Gastrocnemius medialis (tissue), 4 donors: Measurements from ENCODE around the gene TRPV6. TPM values are rescaled to one million over a fixed set of nuclear protein-coding genes. Genes with fewer than 3 reads are reported as not detected.

ENCODE experiments used
- ATAC-seq, 2 donors: fragments of 150-250 bp; one replicate each; pipeline ENCODE4 v1.9.1; 2016
- DNase-seq, 2 donors: peaks; one replicate each; pipeline ENCODE4 v3.0.0-alpha.2; 2019
- H3K27ac ChIP-seq, 4 donors: fragments of 200-600 bp; sonication (generic); 1 replicate in 1 of 4; 2 replicates in 3 of 4; pipeline ENCODE4 v1.5.1; 2016 to 2018; ENCODE audit warnings: mild to moderate bottlenecking in 2 of 4, moderate library complexity in 1 of 4
- H3K27me3 ChIP-seq, 3 donors: fragments of 200-600 bp; sonication (generic) in 2 of 3; 1 replicate in 1 of 3; 2 replicates in 2 of 3; pipeline versions ENCODE4 v1.5.1 to v1.6.0; 2016 to 2019; ENCODE audit warnings: mild to moderate bottlenecking in 1 of 3, moderate library complexity in 1 of 3
- H3K36me3 ChIP-seq, 2 donors: fragments of 200-600 bp; sonication (generic) in 1 of 2; one replicate each; pipeline ENCODE4 v1.5.1; 2017 to 2018
- H3K4me1 ChIP-seq, 2 donors: fragments of 200-600 bp; sonication (generic) in 1 of 2; one replicate each; pipeline ENCODE4 v1.5.1; 2016 to 2017; ENCODE audit warnings: mild to moderate bottlenecking in 2 of 2
- H3K4me3 ChIP-seq, 4 donors: fragments of 200-600 bp; sonication (generic) in 3 of 4; 1 replicate in 1 of 4; 2 replicates in 3 of 4; pipeline ENCODE4 v1.5.1; 2016 to 2019; ENCODE audit warnings: mild to moderate bottlenecking in 2 of 4
- H3K9me3 ChIP-seq, 3 donors: fragments of 200-600 bp; sonication (generic) in 2 of 3; 1 replicate in 1 of 3; 2 replicates in 2 of 3; pipeline ENCODE4 v1.5.1; 2016 to 2019
- POLR2A ChIP-seq, 2 donors: fragments of 450-650 bp; IDR thresholded peaks; one replicate each; pipeline ENCODE4 v1.6.1; 2017; ENCODE audit warnings: antibody characterized with exemption in 2 of 2, mild to moderate bottlenecking in 2 of 2, moderate library complexity in 2 of 2
- in situ Hi-C, 4 donors: fragments of 200-750 bp; cut with MboI; loops; one replicate each; pipeline versions ENCODE4 v1.15.0 to v1.8.0; 2017; ENCODE audit warnings: low sequenced_read_pairs in 4 of 4
- intact Hi-C: fragments of 100-400 bp; cut with DNase I; formaldehyde crosslinking; loops from one replicate; pipeline ENCODE4 v1.15.1; 2023; ENCODE audit warnings: low total_unique reads
- total RNA-seq, 4 donors: library from RNA; depleted of rRNA; stranded (reverse); fragments of >200 nt; gene quantifications; one replicate each; pipeline versions ENCODE4 v1.1.0 to v1.2.3, GENCODE V29; 2016
- TF ChIP-seq, protein P1 (sequence below), 5 experiments: fragments of 450-650 bp in 3 of 5; fragments of 200-600 bp in 2 of 5; sonication (generic) in 2 of 5; IDR thresholded peaks in 4 of 5; conservative IDR thresholded peaks in 1 of 5; 1 replicate in 4 of 5; 2 replicates in 1 of 5; pipeline ENCODE4 v1.5.1; 2016 to 2019; ENCODE audit warnings: antibody characterized with exemption in 5 of 5, mild to moderate bottlenecking in 3 of 5, moderate library complexity in 3 of 5

The TRPV6 gene
- total RNA-seq, 4 donors from 2014 or later = not detected

DNA sequence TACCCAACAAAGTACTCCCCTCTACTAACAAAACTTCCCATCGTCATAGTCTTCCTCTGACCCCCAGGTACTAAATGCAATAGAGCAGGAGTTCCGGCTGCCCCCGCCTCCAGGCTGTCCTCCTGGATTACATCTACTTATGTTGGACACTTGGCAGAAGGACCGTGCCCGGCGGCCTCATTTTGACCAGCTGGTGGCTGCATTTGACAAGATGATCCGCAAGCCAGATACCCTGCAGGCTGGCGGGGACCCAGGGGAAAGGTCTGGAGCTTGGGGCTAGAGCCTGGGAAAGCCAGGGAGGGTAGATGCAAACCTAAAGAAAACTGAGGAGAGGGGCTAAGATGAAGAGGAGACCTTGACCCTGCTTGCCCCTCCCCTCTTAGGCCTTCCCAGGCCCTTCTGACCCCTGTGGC, 15.4 kb downstream of the TRPV6 start:
- no peaks in the 10 kb centered on the region for H3K4me1 ChIP-seq
- H3K36me3 ChIP-seq = no peaks in the 10 kb centered on the region
- no peak for DNase-seq
- intact Hi-C loops = no loop called here
- TF ChIP-seq POLR2A (IDR thresholded peaks at IDR 0.05) = no peak
- TF ChIP-seq, protein P1, sequence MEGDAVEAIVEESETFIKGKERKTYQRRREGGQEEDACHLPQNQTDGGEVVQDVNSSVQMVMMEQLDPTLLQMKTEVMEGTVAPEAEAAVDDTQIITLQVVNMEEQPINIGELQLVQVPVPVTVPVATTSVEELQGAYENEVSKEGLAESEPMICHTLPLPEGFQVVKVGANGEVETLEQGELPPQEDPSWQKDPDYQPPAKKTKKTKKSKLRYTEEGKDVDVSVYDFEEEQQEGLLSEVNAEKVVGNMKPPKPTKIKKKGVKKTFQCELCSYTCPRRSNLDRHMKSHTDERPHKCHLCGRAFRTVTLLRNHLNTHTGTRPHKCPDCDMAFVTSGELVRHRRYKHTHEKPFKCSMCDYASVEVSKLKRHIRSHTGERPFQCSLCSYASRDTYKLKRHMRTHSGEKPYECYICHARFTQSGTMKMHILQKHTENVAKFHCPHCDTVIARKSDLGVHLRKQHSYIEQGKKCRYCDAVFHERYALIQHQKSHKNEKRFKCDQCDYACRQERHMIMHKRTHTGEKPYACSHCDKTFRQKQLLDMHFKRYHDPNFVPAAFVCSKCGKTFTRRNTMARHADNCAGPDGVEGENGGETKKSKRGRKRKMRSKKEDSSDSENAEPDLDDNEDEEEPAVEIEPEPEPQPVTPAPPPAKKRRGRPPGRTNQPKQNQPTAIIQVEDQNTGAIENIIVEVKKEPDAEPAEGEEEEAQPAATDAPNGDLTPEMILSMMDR (IDR thresholded peaks at IDR 0.05 in 4 of 5, conservative IDR thresholded peaks at IDR 0.05 in 1 of 5) = no peak
- no peak overlapping the region for H3K4me3 ChIP-seq
- no peaks in the 10 kb centered on the region for H3K9me3 ChIP-seq
- no peaks in the 10 kb centered on the region for H3K27me3 ChIP-seq
- no peak for ATAC-seq
- in situ Hi-C loops = loop anchor here (10.0 to 25.0 kb wide), 2 partner anchors 135 to 342 kb away; partner anchors contain the start of gene TAS2R40 (in 3 of the 4)
- H3K27ac ChIP-seq = no peak overlapping the region

DNA sequence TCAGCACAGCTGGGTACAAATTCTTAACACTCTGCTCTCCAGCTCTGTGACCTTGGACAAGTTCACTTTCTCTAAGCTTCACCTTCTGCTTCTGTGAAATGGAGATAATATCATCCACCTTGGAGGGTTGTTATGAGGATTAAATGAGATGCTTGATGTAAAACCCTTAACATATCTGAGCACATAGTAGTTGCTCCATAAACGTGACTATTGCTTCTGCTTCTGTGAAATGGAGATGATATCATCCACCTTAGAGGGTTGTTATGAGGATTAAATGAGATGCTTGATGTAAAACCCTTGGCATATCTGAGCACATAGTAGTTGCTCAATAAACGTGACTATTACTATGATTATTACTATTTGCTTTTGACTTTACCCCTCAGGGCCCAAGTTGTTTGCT, 16.1 kb downstream of the TRPV6 start:
- H3K9me3 ChIP-seq = no peaks in the 10 kb centered on the region
- no peaks in the 10 kb centered on the region for H3K4me1 ChIP-seq
- no peak overlapping the region for H3K4me3 ChIP-seq
- H3K36me3 ChIP-seq = no peaks in the 10 kb centered on the region
- TF ChIP-seq, protein P1 (IDR thresholded peaks at IDR 0.05 in 4 of 5, conservative IDR thresholded peaks at IDR 0.05 in 1 of 5) = no peak
- no peak for TF ChIP-seq POLR2A (IDR thresholded peaks at IDR 0.05)
- ATAC-seq (no peak), DNase-seq (no peak)
- intact Hi-C loops (no loop called here), in situ Hi-C loops (loop anchor here in 3 of 4 donors (25.0 kb wide), 1 partner anchor 343 kb away; the partner anchor contains the start of gene TAS2R40 (in 3 of the 3))
- H3K27ac ChIP-seq = no peak overlapping the region
- H3K27me3 ChIP-seq = no peaks in the 10 kb centered on the region

DNA sequence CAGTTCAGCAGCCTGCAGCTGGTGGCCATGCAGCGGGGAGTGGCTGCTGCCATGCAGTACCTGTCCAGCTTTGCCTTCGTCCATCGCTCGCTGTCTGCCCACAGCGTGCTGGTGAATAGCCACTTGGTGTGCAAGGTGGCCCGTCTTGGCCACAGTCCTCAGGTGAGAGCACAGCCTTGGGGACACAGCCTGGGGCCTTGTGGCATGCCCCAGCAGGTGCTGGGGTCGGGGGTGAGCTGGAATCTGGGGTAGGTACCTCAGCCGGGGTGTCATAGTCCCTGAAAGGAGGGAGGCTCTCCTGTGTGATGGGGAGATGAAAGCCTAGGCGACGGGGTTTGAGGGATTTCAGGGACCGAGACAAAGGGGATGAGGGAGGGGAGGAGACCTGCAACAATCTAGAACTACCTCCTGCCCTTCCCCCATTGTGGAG, 16.5 kb downstream of the TRPV6 start:
- intact Hi-C loops = no loop called here
- H3K9me3 ChIP-seq = no peaks in the 10 kb centered on the region

DNA sequence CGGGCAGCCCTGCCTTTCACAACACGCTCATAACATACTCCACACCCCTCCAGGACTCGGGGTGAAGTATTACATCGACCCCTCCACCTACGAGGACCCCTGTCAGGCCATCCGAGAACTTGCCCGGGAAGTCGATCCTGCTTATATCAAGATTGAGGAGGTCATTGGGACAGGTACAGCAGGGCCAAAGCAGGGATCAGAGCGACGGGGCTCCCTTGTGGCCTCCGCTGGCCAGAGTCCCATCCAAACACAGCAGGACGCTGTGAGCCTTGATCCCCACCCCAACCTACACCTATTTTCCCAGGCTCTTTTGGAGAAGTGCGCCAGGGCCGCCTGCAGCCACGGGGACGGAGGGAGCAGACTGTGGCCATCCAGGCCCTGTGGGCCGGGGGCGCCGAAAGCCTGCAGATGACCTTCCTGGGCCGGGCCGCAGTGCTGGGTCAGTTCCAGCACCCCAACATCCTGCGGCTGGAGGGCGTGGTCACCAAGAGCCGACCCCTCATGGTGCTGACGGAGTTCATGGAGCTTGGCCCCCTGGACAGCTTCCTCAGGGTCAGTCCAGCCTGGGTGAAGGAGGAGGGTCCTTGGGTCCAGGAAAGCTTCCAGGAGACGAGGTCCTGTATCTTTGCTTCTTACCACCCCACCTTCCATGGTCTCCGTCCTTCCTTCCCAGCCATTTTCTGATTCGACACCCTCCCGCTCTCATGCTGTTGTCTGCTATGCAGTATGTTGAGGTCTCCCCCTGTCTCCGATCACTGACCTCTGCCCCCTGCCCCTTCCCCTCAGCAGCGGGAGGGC, 17.2 kb downstream of the TRPV6 start:
- in situ Hi-C loops = loop anchor here in 3 of 4 donors (25.0 kb wide), 1 partner anchor 344 kb away; the partner anchor contains the start of gene TAS2R40 (in 3 of the 3)
- Histone ChIP-seq H3K4me3 (no peak overlapping the region), H3K36me3 (no peaks in the 10 kb centered on the region), H3K4me1 (no peaks in the 10 kb centered on the region), H3K27me3 (no peaks in the 10 kb centered on the region), H3K27ac (no peak overlapping the region), H3K9me3 (no peaks in the 10 kb centered on the region)
- DNase-seq = no peak
- no peak for ATAC-seq
- intact Hi-C loops = no loop called here
- TF ChIP-seq POLR2A (IDR thresholded peaks at IDR 0.05) = no peak
- TF ChIP-seq, protein P1 (IDR thresholded peaks at IDR 0.05 in 4 of 5, conservative IDR thresholded peaks at IDR 0.05 in 1 of 5) = no peak

More for the DNA sequence above, 16.5 kb downstream of the TRPV6 start:
- Histone ChIP-seq H3K4me3 (no peak overlapping the region), H3K27me3 (no peaks in the 10 kb centered on the region), H3K27ac (no peak overlapping the region), H3K36me3 (no peaks in the 10 kb centered on the region), H3K4me1 (no peaks in the 10 kb centered on the region)
- TF ChIP-seq POLR2A (IDR thresholded peaks at IDR 0.05) = no peak
- TF ChIP-seq, protein P1 (IDR thresholded peaks at IDR 0.05 in 4 of 5, conservative IDR thresholded peaks at IDR 0.05 in 1 of 5) = no peak
- no peak for DNase-seq
- ATAC-seq = no peak
- in situ Hi-C loops = loop anchor here in 3 of 4 donors (25.0 kb wide), 1 partner anchor 343 kb away; the partner anchor contains the start of gene TAS2R40 (in 3 of the 3)
